ENCODE measurements around the gene ACOX1. TPM values are rescaled to one million over a fixed set of nuclear protein-coding genes. Genes with fewer than 3 reads are reported as not detected.

The ACOX1 gene
- total and polyA plus RNA-seq, 8 donors = 25.6 to 81.0 (median 31.9) TPM

- DNase-seq (peak in 1 of 4 donors; percentile 78), ATAC-seq (no peak)
- no peak overlapping the region for H3K27ac ChIP-seq
- H3K4me3 ChIP-seq = no peak overlapping the region
- H3K4me1 ChIP-seq = peaks cover 0 to 4% of the 10 kb centered on the region in 2 donors
- peaks cover 0 to 46% of the 10 kb centered on the region in 2 donors for H3K36me3 ChIP-seq
- intact Hi-C loops (cut with DNase I) = no loop called here
- TF ChIP-seq CTCF (IDR thresholded peaks at IDR 0.05) = no peak
- no peaks in the 10 kb centered on the region for H3K9me3 ChIP-seq
- H3K27me3 ChIP-seq = no peaks in the 10 kb centered on the region
Measured at GRCh38 chr17:76008208-76008607, 29.2 kb upstream of the ACOX1 start.

- ATAC-seq (no peak), DNase-seq (peak in 1 of 4 donors; percentile 71)
- Histone ChIP-seq H3K4me3 (no peak overlapping the region), H3K36me3 (peaks cover 0 to 50% of the 10 kb centered on the region in 2 donors), H3K9me3 (no peaks in the 10 kb centered on the region), H3K27me3 (no peaks in the 10 kb centered on the region), H3K4me1 (peaks cover 0 to 4% of the 10 kb centered on the region in 2 donors), H3K27ac (no peak overlapping the region)
- no peak for TF ChIP-seq CTCF (IDR thresholded peaks at IDR 0.05)
- intact Hi-C loops (cut with DNase I) = no loop called here
Measured at GRCh38 chr17:76007850-76008165, 28.8 kb upstream of the ACOX1 start.

- no peaks in the 10 kb centered on the region for H3K27me3 ChIP-seq
- peaks cover 0 to 55% of the 10 kb centered on the region in 2 donors for H3K36me3 ChIP-seq
- intact Hi-C loops (cut with DNase I) = no loop called here
- DNase-seq = peak in 1 of 4 donors; percentile 69
- no peak overlapping the region for H3K4me3 ChIP-seq
- peaks cover 0 to 4% of the 10 kb centered on the region in 2 donors for H3K4me1 ChIP-seq
- no peak overlapping the region for H3K27ac ChIP-seq
- TF ChIP-seq CTCF (IDR thresholded peaks at IDR 0.05) = no peak
- H3K9me3 ChIP-seq = no peaks in the 10 kb centered on the region
- no peak for ATAC-seq
Measured at GRCh38 chr17:76007131-76007849, 28.3 kb upstream of the ACOX1 start.

- TF ChIP-seq CTCF (IDR thresholded peaks at IDR 0.05) = peak; percentile 73
- Histone ChIP-seq H3K27ac (no peak overlapping the region), H3K4me3 (no peak overlapping the region), H3K27me3 (no peaks in the 10 kb centered on the region), H3K9me3 (no peaks in the 10 kb centered on the region), H3K36me3 (peaks cover 0 to 69% of the 10 kb centered on the region in 2 donors), H3K4me1 (peaks cover 0 to 4% of the 10 kb centered on the region in 2 donors)
- peak; percentile 72 to 84 (median 76) for DNase-seq
- intact Hi-C loops (cut with DNase I) = no loop called here
- peak; percentile 69 for ATAC-seq
Measured at GRCh38 chr17:76005263-76006149, 26.5 kb upstream of the ACOX1 start.

GRCh38 chr17:76004750-76005262, 25.8 kb upstream of the ACOX1 start:
- intact Hi-C loops (cut with DNase I) = loop anchor here in 1 of 2 donors (5.0 kb wide), 1 partner anchor 98 kb away; no protein-coding TSS in a partner anchor
- ATAC-seq (no peak), DNase-seq (no peak)
- Histone ChIP-seq H3K27ac (no peak overlapping the region), H3K4me1 (peaks cover 0 to 4% of the 10 kb centered on the region in 2 donors), H3K4me3 (no peak overlapping the region), H3K36me3 (peaks cover 0 to 70% of the 10 kb centered on the region in 2 donors), H3K9me3 (no peaks in the 10 kb centered on the region), H3K27me3 (no peaks in the 10 kb centered on the region)
- TF ChIP-seq CTCF (IDR thresholded peaks at IDR 0.05) = no peak

All from left lung (tissue), 10 donors.